Vagina (tissue), 2 donors: Measurements from ENCODE around the gene LPP. TPM values are rescaled to one million over a fixed set of nuclear protein-coding genes. Genes with fewer than 3 reads are reported as not detected.
"Not testable (repeated sequence)": the region's sequence is repeated elsewhere in the genome, so short reads cannot be mapped to it uniquely, and the experiment has no call there.

ENCODE experiments used
- DNase-seq, 2 donors: peaks; one replicate each; pipeline ENCODE4 v3.0.0-alpha.2; 2017; ENCODE audit errors: extremely low spot score in 2 of 2
- H3K27ac ChIP-seq: fragments of 200-600 bp; sonication (generic); one replicate; pipeline ENCODE4 v1.5.1; 2019
- H3K27me3 ChIP-seq: fragments of 200-600 bp; sonication (generic); one replicate; pipeline ENCODE4 v1.5.1; 2019
- H3K36me3 ChIP-seq, 2 donors: fragments of 200-600 bp; sonication (generic); one replicate each; pipeline ENCODE4 v1.5.1; 2017 to 2019
- H3K4me1 ChIP-seq: fragments of 200-600 bp; sonication (generic); one replicate; pipeline ENCODE4 v1.5.1; 2019
- H3K4me3 ChIP-seq, 2 donors: fragments of 200-600 bp; sonication (generic); 1 replicate in 1 of 2; 2 replicates in 1 of 2; pipeline ENCODE4 v1.5.1; 2016 to 2019
- H3K9me3 ChIP-seq: fragments of 200-600 bp; sonication (generic); one replicate; pipeline ENCODE4 v1.5.1; 2019
- POLR2A ChIP-seq, 2 donors: fragments of 450-650 bp; IDR thresholded peaks; one replicate each; pipeline ENCODE4 v1.6.1; 2017; ENCODE audit warnings: antibody characterized with exemption in 2 of 2, mild to moderate bottlenecking in 2 of 2, moderate library complexity in 2 of 2
- POLR2AphosphoS5 ChIP-seq, 2 donors: sonication (generic); formaldehyde crosslinking; IDR thresholded peaks; one replicate each; pipeline ENCODE4 v1.9.0; 2017; ENCODE audit warnings: antibody characterized with exemption in 2 of 2, mild to moderate bottlenecking in 2 of 2, low read depth in 1 of 2; ENCODE audit not compliant: insufficient read depth in 1 of 2
- intact Hi-C: fragments of 100-400 bp; cut with DNase I; formaldehyde crosslinking; loops from one replicate; pipeline ENCODE4 v1.15.1; 2023
- total RNA-seq: library from RNA; depleted of rRNA; stranded (reverse); fragments of >200 nt; gene quantifications from one replicate; pipeline ENCODE4 v1.2.3, GENCODE V29; 2016
- TF ChIP-seq, protein P1 (sequence below), 3 experiments: fragments of 450-650 bp in 2 of 3; fragments of 200-600 bp in 1 of 3; sonication (generic) in 1 of 3; IDR thresholded peaks; one replicate each; pipeline ENCODE4 v1.5.1; 2017 to 2019; ENCODE audit warnings: antibody characterized with exemption in 3 of 3, mild to moderate bottlenecking in 2 of 3, moderate library complexity in 2 of 3

The LPP gene
- total RNA-seq, 1 donor from 2014 or later, result 248 TPM

DNA sequence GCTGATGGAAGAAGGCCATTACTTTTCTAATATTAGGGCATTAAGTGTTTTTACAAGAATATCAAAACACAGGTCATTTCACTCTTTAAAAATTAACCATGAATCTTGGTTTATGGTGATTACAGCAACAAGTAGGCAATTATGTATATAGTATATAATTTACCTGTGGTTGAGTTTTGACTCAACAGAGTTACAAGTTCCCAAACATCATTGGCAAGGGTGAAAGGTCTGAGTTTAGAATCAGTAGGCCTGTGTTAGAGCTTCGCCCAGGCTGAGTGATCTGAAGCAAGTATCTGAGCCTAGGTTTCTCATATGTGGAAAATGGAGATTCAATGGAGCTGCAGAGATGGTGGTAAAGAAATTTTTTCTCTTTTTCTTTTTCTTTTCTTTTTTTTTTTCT lies 25.1 kb upstream of the LPP start:
- Histone ChIP-seq H3K36me3 (no peaks in the 10 kb centered on the region), H3K4me1 (no peaks in the 10 kb centered on the region), H3K4me3 (no peak overlapping the region), H3K27ac (no peak overlapping the region), H3K9me3 (no peaks in the 10 kb centered on the region), H3K27me3 (no peaks in the 10 kb centered on the region)
- DNase-seq, result no peak
- no peak for TF ChIP-seq POLR2AphosphoS5 (IDR thresholded peaks at IDR 0.05; ENCODE audit: insufficient read depth in 1 of 2, low read depth in 1 of 2)
- TF ChIP-seq POLR2A (IDR thresholded peaks at IDR 0.05), result no peak
- TF ChIP-seq, protein P1, sequence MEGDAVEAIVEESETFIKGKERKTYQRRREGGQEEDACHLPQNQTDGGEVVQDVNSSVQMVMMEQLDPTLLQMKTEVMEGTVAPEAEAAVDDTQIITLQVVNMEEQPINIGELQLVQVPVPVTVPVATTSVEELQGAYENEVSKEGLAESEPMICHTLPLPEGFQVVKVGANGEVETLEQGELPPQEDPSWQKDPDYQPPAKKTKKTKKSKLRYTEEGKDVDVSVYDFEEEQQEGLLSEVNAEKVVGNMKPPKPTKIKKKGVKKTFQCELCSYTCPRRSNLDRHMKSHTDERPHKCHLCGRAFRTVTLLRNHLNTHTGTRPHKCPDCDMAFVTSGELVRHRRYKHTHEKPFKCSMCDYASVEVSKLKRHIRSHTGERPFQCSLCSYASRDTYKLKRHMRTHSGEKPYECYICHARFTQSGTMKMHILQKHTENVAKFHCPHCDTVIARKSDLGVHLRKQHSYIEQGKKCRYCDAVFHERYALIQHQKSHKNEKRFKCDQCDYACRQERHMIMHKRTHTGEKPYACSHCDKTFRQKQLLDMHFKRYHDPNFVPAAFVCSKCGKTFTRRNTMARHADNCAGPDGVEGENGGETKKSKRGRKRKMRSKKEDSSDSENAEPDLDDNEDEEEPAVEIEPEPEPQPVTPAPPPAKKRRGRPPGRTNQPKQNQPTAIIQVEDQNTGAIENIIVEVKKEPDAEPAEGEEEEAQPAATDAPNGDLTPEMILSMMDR (IDR thresholded peaks at IDR 0.05), result no peak
- intact Hi-C loops, result no loop called here

DNA sequence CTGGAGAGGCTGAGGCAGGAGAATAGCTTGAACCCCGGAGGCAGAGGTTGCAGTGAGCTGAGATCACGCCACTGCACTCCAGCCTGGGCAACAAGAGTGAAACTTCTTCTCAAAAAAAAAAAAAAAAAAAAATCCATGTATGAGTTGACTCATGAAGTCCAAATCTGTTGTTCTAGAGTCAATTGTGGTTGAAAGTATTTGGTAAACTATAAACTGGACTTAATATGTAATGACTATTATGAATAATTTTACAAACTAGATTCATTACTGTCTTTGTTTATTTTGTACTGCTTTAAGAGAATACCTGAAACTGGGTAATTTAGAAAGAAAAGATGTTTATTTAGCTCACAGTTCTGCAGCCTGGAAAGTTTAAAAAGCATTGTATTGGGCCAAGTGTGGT lies 22.9 kb upstream of the LPP start:
- intact Hi-C loops, H3K4me3 ChIP-seq, H3K27ac ChIP-seq, DNase-seq, H3K27me3 ChIP-seq, H3K36me3 ChIP-seq, H3K9me3 ChIP-seq, H3K4me1 ChIP-seq: not testable (repeated sequence)

DNA sequence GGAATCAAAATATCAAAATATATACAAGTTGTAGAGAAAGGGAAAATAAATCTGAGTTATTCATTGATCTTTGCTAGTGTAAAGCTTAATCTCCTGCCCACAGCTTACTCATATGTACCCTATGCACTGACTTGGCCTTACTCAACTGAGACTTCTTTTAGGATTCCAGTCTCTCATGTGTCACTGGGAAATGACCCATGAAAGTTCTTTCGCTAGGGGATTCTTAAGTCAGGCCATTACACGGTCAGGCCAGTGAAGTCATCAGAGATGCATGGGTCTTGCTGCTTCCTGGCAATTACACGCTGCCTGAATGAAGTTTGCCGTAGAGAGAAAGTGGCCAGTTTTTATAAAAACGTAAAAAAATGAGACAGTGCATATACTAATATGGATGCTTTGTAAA lies 20.7 kb upstream of the LPP start:
- Histone ChIP-seq H3K9me3 (no peaks in the 10 kb centered on the region), H3K27ac (no peak overlapping the region), H3K4me1 (no peaks in the 10 kb centered on the region), H3K4me3 (no peak overlapping the region), H3K27me3 (no peaks in the 10 kb centered on the region), H3K36me3 (no peaks in the 10 kb centered on the region)
- intact Hi-C loops, result no loop called here
- DNase-seq, result no peak
- TF ChIP-seq POLR2A (IDR thresholded peaks at IDR 0.05) (no peak), POLR2AphosphoS5 (IDR thresholded peaks at IDR 0.05; ENCODE audit: insufficient read depth in 1 of 2, low read depth in 1 of 2) (no peak)
- TF ChIP-seq, protein P1 (IDR thresholded peaks at IDR 0.05), result no peak

DNA sequence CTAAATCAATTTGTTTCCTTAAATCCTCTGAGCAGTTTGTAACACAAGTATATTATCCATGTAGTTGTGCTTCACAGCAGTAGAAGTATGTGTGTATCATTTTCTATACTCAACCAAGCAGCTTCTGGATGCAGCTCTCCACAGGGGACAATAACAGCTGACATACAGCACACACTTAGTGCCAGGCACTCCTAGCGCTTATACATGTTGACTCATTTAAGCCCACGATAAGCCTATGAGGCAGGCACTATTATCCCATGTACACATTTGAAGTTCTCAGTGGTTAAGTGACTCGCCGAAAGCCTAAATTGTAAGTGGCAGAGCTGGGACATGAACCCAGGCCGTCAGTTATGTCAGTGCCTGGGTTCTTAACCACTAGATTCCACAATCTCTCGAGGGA lies 20.3 kb upstream of the LPP start:
- TF ChIP-seq POLR2AphosphoS5 (IDR thresholded peaks at IDR 0.05; ENCODE audit: insufficient read depth in 1 of 2, low read depth in 1 of 2) (no peak), POLR2A (IDR thresholded peaks at IDR 0.05) (no peak)
- TF ChIP-seq, protein P1 (IDR thresholded peaks at IDR 0.05), result no peak
- H3K36me3 ChIP-seq, result no peaks in the 10 kb centered on the region
- intact Hi-C loops, result no loop called here

DNA sequence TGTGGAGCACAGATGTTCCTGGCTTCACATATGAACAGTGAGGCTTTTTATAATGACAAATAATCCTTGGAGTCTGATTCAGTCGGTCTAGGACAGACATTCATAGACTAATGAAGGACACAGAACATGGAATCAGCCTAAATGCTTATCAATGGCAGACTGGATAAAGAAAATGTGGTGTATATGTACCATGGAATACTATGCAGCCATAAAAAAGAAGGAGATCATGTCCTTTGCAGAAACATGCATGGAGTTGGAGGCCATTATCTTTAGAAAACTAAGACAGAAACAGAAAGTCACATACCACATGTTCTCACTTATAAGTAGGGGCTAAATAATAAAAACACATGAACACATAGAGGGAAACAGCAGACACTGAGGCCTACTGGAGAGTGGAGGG lies 19.9 kb upstream of the LPP start:
- TF ChIP-seq POLR2A (IDR thresholded peaks at IDR 0.05), result no peak
- intact Hi-C loops, result no loop called here
- H3K27ac ChIP-seq, result no peak overlapping the region
- H3K9me3 ChIP-seq, result no peaks in the 10 kb centered on the region
- H3K4me3 ChIP-seq, result no peak overlapping the region
- no peaks in the 10 kb centered on the region for H3K36me3 ChIP-seq
- H3K27me3 ChIP-seq, result no peaks in the 10 kb centered on the region
- DNase-seq, result no peak
- no peaks in the 10 kb centered on the region for H3K4me1 ChIP-seq

More for the DNA sequence above, 20.3 kb upstream of the LPP start:
- no peak overlapping the region for H3K4me3 ChIP-seq
- H3K27me3 ChIP-seq, result no peaks in the 10 kb centered on the region
- H3K4me1 ChIP-seq, result no peaks in the 10 kb centered on the region
- H3K27ac ChIP-seq, result no peak overlapping the region
- no peak for DNase-seq
- H3K9me3 ChIP-seq, result no peaks in the 10 kb centered on the region

DNA sequence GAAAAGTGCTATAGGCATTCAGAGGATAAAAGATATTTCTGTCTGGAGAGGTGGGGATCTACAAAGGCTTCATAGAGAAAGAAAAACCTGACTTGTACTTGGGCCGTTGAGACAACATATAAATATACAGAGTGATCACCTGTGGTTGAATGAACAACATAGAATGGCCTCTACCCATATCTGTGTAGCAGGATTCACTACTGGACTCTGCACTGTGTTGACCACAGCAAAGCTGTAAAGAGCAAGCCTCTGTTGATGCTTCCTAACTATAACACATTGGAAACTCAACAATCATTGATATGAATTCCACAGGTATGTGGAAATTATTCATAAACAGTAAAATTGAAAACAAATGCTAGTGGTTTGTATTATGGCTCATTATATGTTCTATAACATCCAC lies 19.1 kb upstream of the LPP start:
- Histone ChIP-seq H3K36me3 (no peaks in the 10 kb centered on the region), H3K27ac (no peak overlapping the region), H3K4me3 (no peak overlapping the region), H3K4me1 (no peaks in the 10 kb centered on the region), H3K9me3 (no peaks in the 10 kb centered on the region), H3K27me3 (no peaks in the 10 kb centered on the region)
- no peak for DNase-seq
- TF ChIP-seq POLR2AphosphoS5 (IDR thresholded peaks at IDR 0.05; ENCODE audit: insufficient read depth in 1 of 2, low read depth in 1 of 2) (no peak), POLR2A (IDR thresholded peaks at IDR 0.05) (no peak)
- TF ChIP-seq, protein P1 (IDR thresholded peaks at IDR 0.05), result no peak
- intact Hi-C loops, result no loop called here
